ENCODE measurements around the gene MPIG6B. TPM values are rescaled to one million over a fixed set of nuclear protein-coding genes. Genes with fewer than 3 reads are reported as not detected.

MPIG6B gene
- total and polyA plus RNA-seq, 8 donors, result 1.2 to 3.5 (median 2.8) TPM

Small RNA genes within 50 kb of the gene (microRNA-seq; reads per million reads assigned to microRNA genes)
- gene MIR4646, result 0.68 to 1.7 reads per million in 2 donors

Other genes starting within 250 kb of the MPIG6B start
Only the 30 nearest of the 42 such genes appear.
- gene LTA, start 151.1 kb upstream of the MPIG6B start, total RNA-seq, result under 1 TPM; 0.17 to 0.65 TPM
- gene LTA, start 151.1 kb upstream of the MPIG6B start, polyA plus RNA-seq (ENCODE audit: insufficient read length in 6 of 6), result under 1 TPM; 0.33 to 0.48 (median 0.39) TPM
- gene TNF, start 147.8 kb upstream of the MPIG6B start, total RNA-seq, result 10 to 100 TPM in 1 of 2 donors, under 1 TPM in 1; 0.29 to 10.4 TPM
- gene TNF, start 147.8 kb upstream of the MPIG6B start, polyA plus RNA-seq (ENCODE audit: insufficient read length in 6 of 6), result under 1 TPM in 5 of 6 donors, not detected in 1; 0.19 to 0.63 (median 0.26) TPM
- 10 to 100 TPM; 10.3 to 13.7 TPM for gene LTB, start 140.9 kb upstream of the MPIG6B start, total RNA-seq
- 1 to 10 TPM; 1.5 to 3.8 (median 2.8) TPM for gene LTB, start 140.9 kb upstream of the MPIG6B start, polyA plus RNA-seq (ENCODE audit: insufficient read length in 6 of 6)
- gene LST1, start 137.1 kb upstream of the MPIG6B start, total RNA-seq, result 10 to 100 TPM; 32.7 to 95.1 TPM
- gene LST1, start 137.1 kb upstream of the MPIG6B start, polyA plus RNA-seq (ENCODE audit: insufficient read length in 6 of 6), result 1 to 10 TPM; 4.4 to 8.3 (median 7.2) TPM
- gene NCR3, start 130.4 kb upstream of the MPIG6B start, total RNA-seq, result 1 to 10 TPM in 1 of 2 donors, under 1 TPM in 1; 0.67 to 1.5 TPM
- gene NCR3, start 130.4 kb upstream of the MPIG6B start, polyA plus RNA-seq (ENCODE audit: insufficient read length in 6 of 6), result under 1 TPM in 4 of 6 donors, not detected in 2; 0.26 to 0.89 (median 0.45) TPM
- gene AIF1, start 108.1 kb upstream of the MPIG6B start, total RNA-seq, result 10 to 100 TPM; 38.5 to 96.4 TPM
- 10 to 100 TPM; 17.9 to 25.4 (median 20.5) TPM for gene AIF1, start 108.1 kb upstream of the MPIG6B start, polyA plus RNA-seq (ENCODE audit: insufficient read length in 6 of 6)
- 100 to 1,000 TPM; 130 to 151 TPM for gene PRRC2A, start 102.7 kb upstream of the MPIG6B start, total RNA-seq
- gene PRRC2A, start 102.7 kb upstream of the MPIG6B start, polyA plus RNA-seq (ENCODE audit: insufficient read length in 6 of 6), result 100 to 1,000 TPM; 150 to 201 (median 176) TPM
- 100 to 1,000 TPM; 243 to 278 TPM for gene BAG6, start 70.7 kb upstream of the MPIG6B start, total RNA-seq
- gene BAG6, start 70.7 kb upstream of the MPIG6B start, polyA plus RNA-seq (ENCODE audit: insufficient read length in 6 of 6), result 100 to 1,000 TPM; 211 to 252 (median 226) TPM
- gene APOM, start 67.5 kb upstream of the MPIG6B start, total RNA-seq, result 1 to 10 TPM; 1.0 to 1.5 TPM
- gene APOM, start 67.5 kb upstream of the MPIG6B start, polyA plus RNA-seq (ENCODE audit: insufficient read length in 6 of 6), result 1 to 10 TPM; 4.6 to 8.0 (median 6.4) TPM
- 10 to 100 TPM; 21.9 to 23.8 TPM for gene C6orf47, start 62.6 kb upstream of the MPIG6B start, total RNA-seq
- gene C6orf47, start 62.6 kb upstream of the MPIG6B start, polyA plus RNA-seq (ENCODE audit: insufficient read length in 6 of 6), result 10 to 100 TPM; 15.3 to 19.8 (median 17.4) TPM
- 10 to 100 TPM; 10.3 to 13.2 TPM for gene GPANK1, start 58.4 kb upstream of the MPIG6B start, total RNA-seq
- gene GPANK1, start 58.4 kb upstream of the MPIG6B start, polyA plus RNA-seq (ENCODE audit: insufficient read length in 6 of 6), result 10 to 100 TPM; 18.0 to 22.8 (median 22.2) TPM
- 100 to 1,000 TPM in 1 of 2 donors, 10 to 100 TPM in 1; 96.6 to 128 TPM for gene CSNK2B, start 57.3 kb upstream of the MPIG6B start, total RNA-seq
- 100 to 1,000 TPM; 189 to 210 (median 196) TPM for gene CSNK2B, start 57.3 kb upstream of the MPIG6B start, polyA plus RNA-seq (ENCODE audit: insufficient read length in 6 of 6)
- gene LY6G5B, start 53.4 kb upstream of the MPIG6B start, total RNA-seq, result 10 to 100 TPM in 1 of 2 donors, 1 to 10 TPM in 1; 6.9 to 13.6 TPM
- 10 to 100 TPM; 25.2 to 41.0 (median 35.8) TPM for gene LY6G5B, start 53.4 kb upstream of the MPIG6B start, polyA plus RNA-seq (ENCODE audit: insufficient read length in 6 of 6)
- gene LY6G5C, start 42.3 kb upstream of the MPIG6B start, total RNA-seq, result 1 to 10 TPM; 3.1 to 5.9 TPM
- gene LY6G5C, start 42.3 kb upstream of the MPIG6B start, polyA plus RNA-seq (ENCODE audit: insufficient read length in 6 of 6), result 1 to 10 TPM; 2.9 to 6.3 (median 3.7) TPM
- 10 to 100 TPM; 53.6 to 58.6 TPM for gene ABHD16A, start 20.0 kb upstream of the MPIG6B start, total RNA-seq
- 10 to 100 TPM; 55.7 to 63.9 (median 58.6) TPM for gene ABHD16A, start 20.0 kb upstream of the MPIG6B start, polyA plus RNA-seq (ENCODE audit: insufficient read length in 6 of 6)
- gene LY6G6F, start 16.5 kb upstream of the MPIG6B start, total RNA-seq, result 1 to 10 TPM in 1 of 2 donors, not detected in 1; 1.4 TPM
- 1 to 10 TPM in 4 of 6 donors, under 1 TPM in 2; 0.53 to 1.8 (median 1.2) TPM for gene LY6G6F, start 16.5 kb upstream of the MPIG6B start, polyA plus RNA-seq (ENCODE audit: insufficient read length in 6 of 6)
- not detected for gene LY6G6D, start 8.0 kb upstream of the MPIG6B start, total RNA-seq
- gene LY6G6D, start 8.0 kb upstream of the MPIG6B start, polyA plus RNA-seq (ENCODE audit: insufficient read length in 6 of 6), result under 1 TPM in 1 of 6 donors, not detected in 5; 0.57 TPM
- not detected for gene LY6G6C, start 1.6 kb upstream of the MPIG6B start, total RNA-seq
- gene LY6G6C, start 1.6 kb upstream of the MPIG6B start, polyA plus RNA-seq (ENCODE audit: insufficient read length in 6 of 6), result under 1 TPM; 0.17 to 0.75 (median 0.43) TPM
- 10 to 100 TPM; 70.2 to 77.3 TPM for gene DDAH2, start 5.9 kb downstream of the MPIG6B start, total RNA-seq
- 100 to 1,000 TPM; 139 to 199 (median 175) TPM for gene DDAH2, start 5.9 kb downstream of the MPIG6B start, polyA plus RNA-seq (ENCODE audit: insufficient read length in 6 of 6)
- gene CLIC1, start 13.2 kb downstream of the MPIG6B start, total RNA-seq, result 100 to 1,000 TPM; 283 to 465 TPM
- 100 to 1,000 TPM; 226 to 279 (median 261) TPM for gene CLIC1, start 13.2 kb downstream of the MPIG6B start, polyA plus RNA-seq (ENCODE audit: insufficient read length in 6 of 6)
- gene MSH5, start 16.6 kb downstream of the MPIG6B start, total RNA-seq, result 10 to 100 TPM in 1 of 2 donors, 1 to 10 TPM in 1; 9.7 to 20.0 TPM
- 10 to 100 TPM; 34.4 to 49.8 (median 39.1) TPM for gene MSH5, start 16.6 kb downstream of the MPIG6B start, polyA plus RNA-seq (ENCODE audit: insufficient read length in 6 of 6)
- gene SAPCD1, start 39.3 kb downstream of the MPIG6B start, total RNA-seq, result 1 to 10 TPM; 1.3 to 3.9 TPM
- gene SAPCD1, start 39.3 kb downstream of the MPIG6B start, polyA plus RNA-seq (ENCODE audit: insufficient read length in 6 of 6), result 10 to 100 TPM in 2 of 6 donors, 1 to 10 TPM in 4; 6.5 to 11.1 (median 8.2) TPM
- 1 to 10 TPM; 4.6 to 5.0 TPM for gene VWA7, start 54.0 kb downstream of the MPIG6B start, total RNA-seq
- 1 to 10 TPM; 1.4 to 3.8 (median 2.2) TPM for gene VWA7, start 54.0 kb downstream of the MPIG6B start, polyA plus RNA-seq (ENCODE audit: insufficient read length in 6 of 6)
- gene VARS1, start 72.4 kb downstream of the MPIG6B start, total RNA-seq, result 100 to 1,000 TPM in 1 of 2 donors, 10 to 100 TPM in 1; 43.6 to 103 TPM
- 10 to 100 TPM; 38.4 to 61.7 (median 46.6) TPM for gene VARS1, start 72.4 kb downstream of the MPIG6B start, polyA plus RNA-seq (ENCODE audit: insufficient read length in 6 of 6)
- gene LSM2, start 83.6 kb downstream of the MPIG6B start, total RNA-seq, result 10 to 100 TPM; 38.7 to 51.5 TPM
- gene LSM2, start 83.6 kb downstream of the MPIG6B start, polyA plus RNA-seq (ENCODE audit: insufficient read length in 6 of 6), result 10 to 100 TPM; 79.4 to 88.5 (median 83.6) TPM
- gene HSPA1L, start 91.9 kb downstream of the MPIG6B start, total RNA-seq, result 1 to 10 TPM in 1 of 2 donors, under 1 TPM in 1; 0.99 to 1.2 TPM
- 1 to 10 TPM; 2.8 to 4.4 (median 3.4) TPM for gene HSPA1L, start 91.9 kb downstream of the MPIG6B start, polyA plus RNA-seq (ENCODE audit: insufficient read length in 6 of 6)
- gene HSPA1A, start 92.2 kb downstream of the MPIG6B start, total RNA-seq, result 100 to 1,000 TPM; 155 to 205 TPM
- 100 to 1,000 TPM in 2 of 6 donors, 10 to 100 TPM in 4; 64.3 to 124 (median 78.3) TPM for gene HSPA1A, start 92.2 kb downstream of the MPIG6B start, polyA plus RNA-seq (ENCODE audit: insufficient read length in 6 of 6)
- gene HSPA1B, start 104.4 kb downstream of the MPIG6B start, total RNA-seq, result 100 to 1,000 TPM; 104 to 180 TPM
- gene HSPA1B, start 104.4 kb downstream of the MPIG6B start, polyA plus RNA-seq (ENCODE audit: insufficient read length in 6 of 6), result 100 to 1,000 TPM in 2 of 6 donors, 10 to 100 TPM in 4; 66.6 to 125 (median 89.1) TPM
- 100 to 1,000 TPM in 1 of 2 donors, 10 to 100 TPM in 1; 90.4 to 106 TPM for gene NEU1, start 139.4 kb downstream of the MPIG6B start, total RNA-seq
- gene NEU1, start 139.4 kb downstream of the MPIG6B start, polyA plus RNA-seq (ENCODE audit: insufficient read length in 6 of 6), result 10 to 100 TPM; 25.7 to 29.8 (median 29.3) TPM
- gene SLC44A4, start 155.6 kb downstream of the MPIG6B start, total RNA-seq, result 10 to 100 TPM; 37.5 to 78.8 TPM
- gene SLC44A4, start 155.6 kb downstream of the MPIG6B start, polyA plus RNA-seq (ENCODE audit: insufficient read length in 6 of 6), result 10 to 100 TPM in 5 of 6 donors, 1 to 10 TPM in 1; 9.6 to 22.9 (median 18.7) TPM

All from left lung (tissue), 8 donors.